MCF 10A (cell line): ENCODE results near the gene MYO10. TPM values are rescaled to one million over a fixed set of nuclear protein-coding genes. Genes with fewer than 3 reads are reported as not detected.

Source experiments
- BruUV-seq: library from RNA; stranded (reverse); fragments of 400-500 nt; replicated peaks from 2 replicates; lab custom pipeline; 2021; lab: Mats Ljungman, UMichigan
- CTCF ChIA-PET: fragments of 300-600 bp; sonication (Branson Sonifier 250); formaldehyde crosslinking; extraction: SDS; loops from one replicate; lab custom pipeline; 2021; ENCODE audit warnings: antibody characterized with exemption, inconsistent platforms; lab: Yijun Ruan, JAX
- POLR2A ChIA-PET: fragments of 300-600, 350-650 bp; sonication (Branson Sonifier 250); formaldehyde crosslinking; extraction: SDS; loops from one replicate; lab custom pipeline; 2020; ENCODE audit warnings: antibody characterized with exemption, inconsistent platforms; lab: Yijun Ruan, JAX
- DNase-seq: peaks from one replicate; pipeline ENCODE4 v3.0.0-alpha.2; 2018; ENCODE audit not compliant: unreplicated experiment
- H3K27ac Mint-ChIP-seq: one replicate; pipeline ENCODE4 v1.8.0; 2022; ENCODE audit warnings: mild to moderate bottlenecking, low read depth, mixed read lengths; ENCODE audit not compliant: unreplicated experiment
- H3K27me3 Mint-ChIP-seq: one replicate; pipeline ENCODE4 v1.8.0; 2022; ENCODE audit warnings: mixed read lengths; ENCODE audit not compliant: insufficient read depth, unreplicated experiment
- H3K36me3 Mint-ChIP-seq: one replicate; pipeline ENCODE4 v1.8.0; 2022; ENCODE audit warnings: mild to moderate bottlenecking, moderate library complexity, mixed read lengths; ENCODE audit not compliant: insufficient read depth, unreplicated experiment
- H3K4me1 Mint-ChIP-seq: one replicate; pipeline ENCODE4 v1.8.0; 2022; ENCODE audit warnings: mixed read lengths; ENCODE audit not compliant: insufficient read depth, unreplicated experiment
- H3K4me3 Mint-ChIP-seq: one replicate; pipeline ENCODE4 v1.8.0; 2022; ENCODE audit warnings: mild to moderate bottlenecking, moderate library complexity, mixed read lengths; ENCODE audit not compliant: unreplicated experiment
- H3K9me3 Mint-ChIP-seq: one replicate; pipeline ENCODE4 v1.8.0; 2022; ENCODE audit warnings: mixed read lengths; ENCODE audit not compliant: unreplicated experiment
- CTCF ChIP-seq: fragments of 200-600 bp; IDR thresholded peaks from one replicate; pipeline ENCODE4 v1.8.0; 2022; ENCODE audit warnings: antibody characterized with exemption, mild to moderate bottlenecking; ENCODE audit not compliant: unreplicated experiment
- intact Hi-C: fragments of 100-400 bp; cut with micrococcal nuclease; formaldehyde crosslinking; loops from 2 replicates; pipeline ENCODE4 v1.14.1; 2022
- total RNA-seq: library from RNA; stranded (reverse); gene quantifications from 2 replicates; pipeline ENCODE4 v1.2.3, GENCODE V29; 2022

MYO10 gene
- total RNA-seq, 1 experiment from 2014 or later = 35.7 TPM

GRCh38 chr5:16679190-16679589 is 256.9 kb downstream of the MYO10 start:
- no TSS peak for BruUV-seq
- TF ChIP-seq CTCF = no peak

DNA sequence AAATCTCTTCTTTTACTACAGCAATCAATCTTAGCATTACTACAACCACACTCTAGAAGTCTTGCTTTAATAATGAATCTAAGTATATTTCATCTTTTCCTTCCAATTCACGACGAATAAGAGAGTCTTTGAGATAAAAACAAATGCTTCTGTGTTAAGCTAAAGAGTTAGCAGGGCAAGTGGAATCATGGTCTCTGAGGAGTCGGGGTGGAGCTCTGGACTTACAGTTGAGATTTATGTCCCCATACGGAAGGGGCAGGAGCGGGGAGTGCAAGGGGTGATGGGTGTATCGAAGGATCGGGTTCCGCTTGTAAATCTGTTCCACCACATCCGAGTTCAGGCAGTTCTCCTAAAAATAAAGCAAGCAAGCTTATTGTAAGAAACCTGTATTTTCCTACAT is 260.3 kb downstream of the MYO10 start:
- ChIA-PET CTCF (interaction anchor here (0.6 to 2.3 kb wide), 6 partner anchors 9 to 1198 kb away, joined by 3 to 13 read pairs (median 6); no protein-coding TSS in a partner anchor), POLR2A (interaction anchor here (0.8 kb wide), 1 partner anchor 138 kb away, joined by 3 read pairs; no protein-coding TSS in a partner anchor)
- Mint-ChIP-seq H3K36me3 (peaks cover 46% of the 10 kb centered on the region), H3K4me1 (peaks cover 5% of the 10 kb centered on the region), H3K4me3 (no peak overlapping the region), H3K27ac (no peak overlapping the region), H3K9me3 (no peaks in the 10 kb centered on the region), H3K27me3 (no peaks in the 10 kb centered on the region)
- no peak for DNase-seq
- TF ChIP-seq CTCF = no peak
- intact Hi-C loops = no loop called here
- BruUV-seq = no TSS peak

More at GRCh38 chr5:16679190-16679589, 256.9 kb downstream of the MYO10 start:
- Mint-ChIP-seq H3K36me3 (peaks cover 60% of the 10 kb centered on the region), H3K27me3 (no peaks in the 10 kb centered on the region), H3K27ac (no peak overlapping the region), H3K4me1 (peaks cover 5% of the 10 kb centered on the region), H3K9me3 (no peaks in the 10 kb centered on the region), H3K4me3 (no peak overlapping the region)
- intact Hi-C loops = no loop called here
- POLR2A ChIA-PET = no interaction called here
- CTCF ChIA-PET = interaction anchor here (0.6 to 4.1 kb wide), 4 partner anchors 11 to 205 kb away, joined by 3 to 13 read pairs (median 7); no protein-coding TSS in a partner anchor
- DNase-seq = no peak

DNA sequence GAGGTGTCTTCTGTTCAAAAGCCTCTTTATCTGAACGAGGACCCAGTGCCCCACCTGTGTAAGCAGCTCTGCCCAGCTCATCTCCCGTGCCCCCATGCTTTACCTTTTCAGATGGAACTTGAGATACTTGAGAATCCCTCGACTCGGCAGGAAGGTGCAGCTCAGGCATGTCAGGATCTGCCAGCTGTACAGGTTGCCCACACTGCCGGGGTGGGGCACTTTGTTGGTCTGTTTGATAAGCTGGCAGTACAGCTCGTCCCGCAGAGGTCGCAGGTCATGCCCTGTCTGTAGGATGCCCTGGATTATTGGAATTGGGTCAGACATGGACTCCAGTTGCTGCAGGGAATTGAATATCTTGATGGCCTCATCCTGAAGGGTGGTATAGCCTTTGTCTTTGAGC is 261.3 kb downstream of the MYO10 start:
- H3K27me3 Mint-ChIP-seq = no peaks in the 10 kb centered on the region
- peaks cover 5% of the 10 kb centered on the region for H3K4me1 Mint-ChIP-seq
- H3K27ac Mint-ChIP-seq = no peak overlapping the region
- no peak overlapping the region for H3K4me3 Mint-ChIP-seq
- DNase-seq = no peak
- intact Hi-C loops = no loop called here
- peaks cover 38% of the 10 kb centered on the region for H3K36me3 Mint-ChIP-seq
- ChIA-PET POLR2A (no interaction called here), CTCF (interaction anchor here (0.7 to 2.3 kb wide), 5 partner anchors 8 to 515 kb away, joined by 3 to 13 read pairs (median 6); no protein-coding TSS in a partner anchor)
- TF ChIP-seq CTCF = no peak
- H3K9me3 Mint-ChIP-seq = no peaks in the 10 kb centered on the region
- BruUV-seq = no TSS peak

- CTCF ChIA-PET = interaction anchor here (0.5 to 2.3 kb wide), 11 partner anchors 12 to 530 kb away, joined by 3 to 10 read pairs (median 4); no protein-coding TSS in a partner anchor
- Mint-ChIP-seq H3K27me3 (no peaks in the 10 kb centered on the region), H3K36me3 (peaks cover 40% of the 10 kb centered on the region), H3K9me3 (no peaks in the 10 kb centered on the region), H3K4me3 (no peak overlapping the region), H3K4me1 (peaks cover 5% of the 10 kb centered on the region), H3K27ac (no peak overlapping the region)
- POLR2A ChIA-PET = interaction anchor here (0.6 kb wide), 1 partner anchor 478 kb away, joined by 3 read pairs; no protein-coding TSS in a partner anchor
- no peak for TF ChIP-seq CTCF
- no TSS peak for BruUV-seq
- no peak for DNase-seq
- intact Hi-C loops = no loop called here
Measured at GRCh38 chr5:16673241-16674201, 262.6 kb downstream of the MYO10 start.
